ENCODE results near the gene NOL6. TPM values are rescaled to one million over a fixed set of nuclear protein-coding genes. Genes with fewer than 3 reads are reported as not detected.

NOL6 gene
- total and polyA plus RNA-seq, 2 of the 8 experiments (the other 6 are each of a cell fraction or from before 2014, with no cell fraction given), result 44.0 to 55.0 TPM

GRCh38 chr9:33464045-33464636, 9.6 kb downstream of the NOL6 start:
- Histone ChIP-seq H4K5ac (ENCODE audit: insufficient read length, low read depth, low read length) (no peak overlapping the region), H2BK120ac (replicated peaks; ENCODE audit: low read depth, low read length) (no peak overlapping the region), H3K36me3 (ENCODE audit: control insufficient read depth in 2 of 4, insufficient read depth in 4 of 4, low read length in 3 of 4) (peaks cover 48 to 67% (median 62%) of the 10 kb centered on the region in 4 experiments), H2AK5ac (ENCODE audit: low read depth, low read length) (no peak overlapping the region), H3K23ac (ENCODE audit: insufficient read length) (no peak overlapping the region), H3K23me2 (ENCODE audit: low read depth, low read length) (0 out of 2 replicates have a peak, but pooled peaks cover 1% of the 10 kb centered on the region), H3K27me3 (replicated peaks in 1 of 4; ENCODE audit: control insufficient read depth in 3 of 4, extremely low read depth in 1 of 4, insufficient read depth in 3 of 4, low read length in 3 of 4) (no peaks in the 10 kb centered on the region), H3K79me2 (ENCODE audit: control insufficient read depth in 1 of 2, insufficient read depth in 2 of 2, low read length in 2 of 2) (no peaks in the 10 kb centered on the region), H3K4me3 (ENCODE audit: extremely low read depth in 1 of 4, insufficient read depth in 2 of 4, low read depth in 3 of 4, low read length in 4 of 4) (no peak overlapping the region), H2BK15ac (ENCODE audit: low read length) (no peak overlapping the region), H4K20me1 (replicated peaks in 1 of 2; ENCODE audit: control insufficient read depth in 1 of 2, insufficient read depth in 2 of 2, low read length in 2 of 2) (peaks cover 2 to 21% of the 10 kb centered on the region in 2 experiments), H3K18ac (ENCODE audit: extremely low read depth, low read length) (no peak overlapping the region), H2BK20ac (ENCODE audit: low read length) (no peak overlapping the region), H2BK5ac (ENCODE audit: low read depth, low read length) (no peak overlapping the region), H3K9me3 (ENCODE audit: insufficient read depth in 2 of 2, low read depth in 1 of 2, low read length in 1 of 2) (no peaks in the 10 kb centered on the region), H3K4ac (replicated peaks; ENCODE audit: insufficient read length, low read depth, low read length) (no peak overlapping the region), H3K27ac (ENCODE audit: low read depth, low read length) (no peak overlapping the region), H3K79me1 (ENCODE audit: low read depth, low read length) (no peaks in the 10 kb centered on the region), H3K56ac (replicated peaks; ENCODE audit: insufficient read length, low read depth, low read length) (no peak overlapping the region), H3K4me2 (ENCODE audit: insufficient read depth in 1 of 2, low read depth in 2 of 2, low read length in 2 of 2) (no peak overlapping the region), H3K4me1 (replicated peaks in 1 of 4; ENCODE audit: control insufficient read depth in 3 of 4, insufficient read depth in 4 of 4, low read length in 3 of 4) (no peaks in the 10 kb centered on the region), H4K91ac (replicated peaks; ENCODE audit: insufficient read length, low read length) (no peak overlapping the region), H3K14ac (ENCODE audit: insufficient read length) (no peak overlapping the region), H4K8ac (ENCODE audit: extremely low read depth, insufficient read depth, low read length) (no peak overlapping the region), H2BK12ac (ENCODE audit: low read depth, low read length) (no peak overlapping the region), H2AFZ (ENCODE audit: low read length) (no peak overlapping the region), H3K9ac (replicated peaks in 1 of 4; ENCODE audit: extremely low read depth in 1 of 4, low read depth in 3 of 4, low read length in 3 of 4) (no peak overlapping the region)
- no peak for TF ChIP-seq JUN (IDR thresholded peaks at IDR 0.05; ENCODE audit: low read depth, low read length)
- TF ChIP-seq SIRT6 (IDR thresholded peaks at IDR 0.05; ENCODE audit: low read length), result no peak
- TF ChIP-seq SP2 (IDR thresholded peaks at IDR 0.05; ENCODE audit: low read length), result no peak
- DNase-seq (ENCODE audit: low read depth in 1 of 2, low spot score in 2 of 2) (no peak), FAIRE-seq (no peak)
- ChIA-PET CTCF (ENCODE audit: partially characterized antibody) (interaction anchor here (0.6 to 21.6 kb wide), 13 partner anchors 3 to 177 kb away, joined by 3 to 358 read pairs (median 6); partner anchors contain the start of genes AQP3, AQP7 and NOL6), POLR2A (ENCODE audit: partially characterized antibody) (interaction anchor here (0.7 to 5.8 kb wide), 9 partner anchors 9 to 174 kb away, joined by 3 to 34 read pairs (median 3); partner anchors contain the start of genes NFX1 and NOL6)
- 96% methylated on average over 14 of the region's 14 CpGs; no CpG with 5 or more reads in 1 of the 2 experiments for WGBS, 2 experiments (ENCODE audit: extremely low coverage in 1 of 2, insufficient coverage in 1 of 2, insufficient read length in 1 of 2, insufficient replicate concordance in 2 of 2, low coverage in 1 of 2, low lambda C conversion rate in 2 of 2, missing lambda C conversion rate in 1 of 2)
